A549 treated with dexamethasone at 1 μM for 4 hours (cell line): Measurements from ENCODE around the gene ZKSCAN3. TPM values are rescaled to one million over a fixed set of nuclear protein-coding genes. Genes with fewer than 3 reads are reported as not detected.

Experiments
- total RNA-seq: library from RNA; stranded (reverse); fragments of 200-300 nt; extraction: Qiagen RNA extraction; gene quantifications from 5 replicates; pipeline ENCODE4 v1.2.3, GENCODE V29; 2022

Gene ZKSCAN3
- 1.6 to 2.4 TPM (median 1.9 TPM) in 5 replicates for total RNA-seq

GRCh38 chr6:28349892-28350737 lies at the start of gene ZKSCAN3:
ZKSCAN3 (plus strand) TSS chr6:28349947; CDS start chr6:28359587, 9,640 bp downstream.

DNA sequence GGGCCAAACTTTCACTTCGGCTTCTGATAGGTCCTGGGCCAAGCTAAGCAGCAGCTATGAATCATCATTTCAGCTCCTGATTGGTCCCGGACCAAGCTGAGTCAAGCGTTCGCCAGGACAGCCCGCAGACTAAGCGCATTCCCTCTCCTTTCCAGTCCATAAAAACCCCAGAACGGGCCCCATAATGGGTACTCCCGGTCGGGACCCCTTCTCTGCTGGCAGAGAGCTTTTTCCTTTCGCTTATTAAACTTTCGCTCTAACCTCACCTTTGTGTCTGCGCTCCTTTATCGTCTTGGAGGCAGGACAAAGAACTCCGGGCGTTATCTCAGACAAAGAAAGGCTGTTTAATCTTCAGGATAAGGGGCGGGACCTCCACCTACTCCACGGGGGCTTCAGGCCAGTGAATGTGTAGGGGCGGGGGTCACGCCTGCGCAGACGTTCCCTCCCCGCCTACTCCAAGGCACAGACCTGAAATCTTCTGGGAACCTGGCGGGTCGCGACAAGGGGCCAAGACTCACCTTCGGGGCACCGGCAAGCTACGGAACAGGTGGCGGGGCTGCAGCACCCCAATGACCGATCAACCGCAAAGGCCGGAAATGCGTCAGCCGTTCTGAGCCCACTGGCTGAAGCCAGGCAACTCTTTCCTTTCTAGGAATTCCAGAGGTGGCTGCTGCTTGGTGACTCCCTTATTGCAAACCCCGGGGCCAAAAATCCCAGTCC lies 14.0 kb upstream of the ZKSCAN3 start, which contains the start of gene ZSCAN31:
Gene ZSCAN31 (minus strand): TSS at position 585 of the 720 bp plus-strand sequence. CDS start 6,465 bp downstream, outside the sequence.

DNA sequence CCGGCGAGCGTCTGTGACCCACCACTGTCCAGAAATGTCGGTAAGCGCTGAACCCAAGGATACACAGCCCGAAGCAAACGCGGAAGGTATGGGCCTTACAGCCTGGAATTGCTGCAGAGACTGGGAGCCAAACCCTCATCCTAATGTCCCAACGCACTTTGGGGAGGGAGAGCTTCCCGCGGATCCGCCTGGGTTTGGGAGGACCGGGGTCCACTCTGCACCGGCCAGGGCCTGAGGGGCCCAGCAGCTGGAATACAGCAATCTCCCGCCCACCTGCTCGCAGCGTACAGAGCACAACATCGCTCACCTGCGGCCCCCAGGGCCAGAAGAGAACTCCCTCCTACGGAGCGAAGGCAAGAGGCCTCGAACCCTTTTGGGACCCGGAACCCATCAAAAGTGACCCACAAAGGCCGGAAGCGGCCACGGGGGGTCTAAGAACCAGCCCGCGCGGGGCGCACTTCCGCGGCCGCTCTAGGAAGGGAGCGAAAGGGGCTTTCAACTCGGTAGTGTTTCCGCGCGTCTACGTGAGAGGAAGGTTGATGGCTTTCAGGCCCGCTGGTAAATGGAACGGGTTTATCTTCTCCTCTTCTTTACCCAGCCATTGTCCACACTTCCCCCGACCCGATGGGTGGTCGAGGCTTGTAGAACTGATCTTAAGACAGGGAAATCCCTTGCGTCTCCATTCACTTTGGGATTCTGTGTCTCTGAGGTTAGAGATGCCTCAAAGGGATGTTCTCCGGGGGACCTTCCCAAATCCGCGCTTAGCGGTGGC lies 49.8 kb downstream of the ZKSCAN3 start, which contains the start of gene ZSCAN12:
Gene ZSCAN12 (minus strand): TSS at position 398 of the 772 bp plus-strand sequence. CDS start 1,342 bp downstream, outside the sequence.

Other genes starting within 250 kb of the ZKSCAN3 start
- gene ZSCAN16, start 225.3 kb upstream of the ZKSCAN3 start, total RNA-seq: 3.7 to 4.3 TPM (median 4.0 TPM) in 5 replicates
- gene ZKSCAN8, start 208.1 kb upstream of the ZKSCAN3 start, total RNA-seq: 3.2 to 6.5 TPM (median 5.2 TPM) in 5 replicates
- gene ZSCAN9, start 124.7 kb upstream of the ZKSCAN3 start, total RNA-seq: 6.2 to 7.1 TPM (median 6.8 TPM) in 5 replicates
- gene ZKSCAN4, start 97.7 kb upstream of the ZKSCAN3 start, total RNA-seq: 2.1 to 3.0 TPM (median 2.5 TPM) in 5 replicates
- not detected in 5 replicates for gene NKAPL, start 90.7 kb upstream of the ZKSCAN3 start, total RNA-seq
- gene ZSCAN26, start 82.8 kb upstream of the ZKSCAN3 start, total RNA-seq: 3.9 to 5.4 TPM (median 4.2 TPM) in 5 replicates
- gene PGBD1, start 68.4 kb upstream of the ZKSCAN3 start, total RNA-seq: 4.1 to 5.0 TPM (median 4.8 TPM) in 5 replicates
- gene ZSCAN31, start 13.8 kb upstream of the ZKSCAN3 start, total RNA-seq: 1.2 to 2.8 TPM (median 1.8 TPM) in 5 replicates
- gene ZSCAN12, start 49.8 kb downstream of the ZKSCAN3 start, total RNA-seq: 1.3 to 2.2 TPM (median 1.8 TPM) in 5 replicates
- gene ZSCAN23, start 93.5 kb downstream of the ZKSCAN3 start, total RNA-seq: not detected in 5 replicates
- not detected in 5 replicates for gene GPX6, start 165.8 kb downstream of the ZKSCAN3 start, total RNA-seq
- gene GPX5, start 175.9 kb downstream of the ZKSCAN3 start, total RNA-seq: not detected in 5 replicates